HepG2 (cell line): ENCODE data around the gene TTLL11. TPM values are rescaled to one million over a fixed set of nuclear protein-coding genes. Genes with fewer than 3 reads are reported as not detected.

Source experiments
- ESRRA ChIP-seq: sonication (generic); formaldehyde crosslinking; IDR thresholded peaks from 2 replicates; pipeline ENCODE4 v1.5.1; 2020; ENCODE audit warnings: mild to moderate bottlenecking, low read depth, missing genetic modification reagents
- FOXA1 ChIP-seq, 2 experiments: fragments of 450-650 bp in 1 of 2; sonication (generic) in 1 of 2; formaldehyde crosslinking in 1 of 2; IDR thresholded peaks; 2 replicates each; pipeline versions ENCODE4 v1.4.0 to v1.6.1; 2016 to 2020; ENCODE audit warnings: missing genetic modification reagents in 1 of 2
- KLF12 ChIP-seq: sonication (generic); formaldehyde crosslinking; IDR thresholded peaks from 2 replicates; pipeline ENCODE4 v1.4.0; 2020; ENCODE audit warnings: missing genetic modification reagents, borderline replicate concordance
- NR2F6 ChIP-seq, 2 experiments: IDR thresholded peaks; 2 replicates each; pipeline ENCODE4 v1.6.1; 2016; ENCODE audit warnings: antibody characterized with exemption in 1 of 2, mild to moderate bottlenecking in 1 of 2
- PCBP2 ChIP-seq: fragments of 200-400 bp; formaldehyde crosslinking; optimal IDR thresholded peaks from 2 replicates; pipeline ENCODE3; 2018; ENCODE audit warnings: low read length, low read depth; ENCODE audit not compliant: poor library complexity, severe bottlenecking
- SALL1 ChIP-seq: sonication (generic); formaldehyde crosslinking; IDR thresholded peaks from 2 replicates; pipeline ENCODE4 v1.8.0; 2022; ENCODE audit warnings: mild to moderate bottlenecking, missing genetic modification reagents
- SAP130 ChIP-seq: IDR thresholded peaks from 2 replicates; pipeline ENCODE4 v1.6.1; 2016; ENCODE audit warnings: low read depth
- ZSCAN21 ChIP-seq: sonication (generic); formaldehyde crosslinking; IDR thresholded peaks from 2 replicates; pipeline ENCODE4 v1.8.0; 2022; ENCODE audit warnings: mild to moderate bottlenecking, missing genetic modification reagents, moderate library complexity, borderline replicate concordance
- polyA plus RNA-seq, 8 experiments: library from polyadenylated mRNA; depleted of rRNA in 3 of 8; stranded (reverse) in 7 of 8; unstranded in 1 of 8; fragments of >200 nt; fragmentation: Illumina TruSeq in 4 of 8; extraction: Trizol in 4 of 8; gene quantifications; 2 replicates each; pipeline versions ENCODE4 v1.2.1 to v1.2.3, GENCODE V29; 2011 to 2016; ENCODE audit warnings: low read depth in 4 of 8, missing spikeins in 1 of 8, mixed read lengths in 1 of 8; ENCODE audit not compliant: insufficient read depth in 1 of 8
- total RNA-seq, 5 experiments: library from RNA; depleted of rRNA; stranded (reverse); fragments of >200 nt; fragmentation: Illumina TruSeq; extraction: Trizol; gene quantifications; 2 replicates each; pipeline ENCODE4 v1.2.3, GENCODE V29; 2016; ENCODE audit warnings: low read depth in 1 of 5
- TF ChIP-seq, protein P1 (sequence below): sonication (generic); formaldehyde crosslinking; IDR thresholded peaks from 2 replicates; pipeline ENCODE4 v1.4.0; 2020; ENCODE audit warnings: missing genetic modification reagents, borderline replicate concordance
- TF ChIP-seq, protein P2 (sequence below): sonication (generic); formaldehyde crosslinking; IDR thresholded peaks from 2 replicates; pipeline ENCODE4 v1.4.0; 2020; ENCODE audit warnings: missing genetic modification reagents
- TF ChIP-seq, protein P3 (sequence below): sonication (generic); formaldehyde crosslinking; IDR thresholded peaks from 2 replicates; pipeline ENCODE4 v1.5.1; 2020; ENCODE audit warnings: mild to moderate bottlenecking, missing genetic modification reagents, borderline replicate concordance
- TF ChIP-seq, protein P4 (sequence below): sonication (generic); formaldehyde crosslinking; IDR thresholded peaks from 2 replicates; pipeline ENCODE4 v1.9.0; 2021; ENCODE audit warnings: missing genetic modification reagents, borderline replicate concordance

Gene TTLL11
- total and polyA plus RNA-seq, 2 of the 13 experiments (the other 11 are each of a cell fraction or from before 2014, with no cell fraction given), result 4.5 to 5.2 TPM

DNA sequence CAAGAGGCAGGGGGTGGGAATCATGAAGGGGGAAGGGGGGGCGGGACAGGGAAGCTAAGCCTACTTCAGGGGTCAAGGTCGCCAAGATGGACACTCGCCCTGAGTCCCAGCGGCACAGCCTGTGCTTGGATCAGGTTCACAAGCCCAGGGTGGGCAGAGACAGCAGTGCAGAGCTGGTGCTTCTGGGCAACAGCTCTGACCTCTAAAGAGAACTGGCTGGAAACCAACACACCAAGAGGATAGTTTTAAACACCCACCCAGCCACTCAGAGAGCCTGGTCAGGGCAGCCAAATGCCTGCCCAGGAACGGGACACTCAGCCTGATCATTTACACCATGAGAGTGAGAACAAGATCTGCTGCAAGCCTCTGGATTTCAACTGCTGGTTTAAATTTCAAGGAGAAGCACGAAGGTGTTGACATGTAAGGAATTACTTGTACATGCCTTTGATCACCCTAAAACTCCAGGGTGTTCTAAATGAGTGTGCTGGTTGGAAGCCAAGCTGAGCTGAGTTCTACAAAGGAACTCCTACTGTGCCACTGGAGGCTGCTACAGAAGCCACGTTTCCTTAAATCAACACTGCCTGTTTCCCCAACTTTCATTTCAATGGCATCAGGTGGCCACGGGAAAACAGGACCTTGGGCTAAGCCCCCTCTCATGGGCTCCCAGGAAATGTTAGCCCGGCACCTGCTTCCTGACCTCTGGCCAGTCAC, 91.5 kb downstream of the TTLL11 start (continued):
- TF ChIP-seq, protein P1, sequence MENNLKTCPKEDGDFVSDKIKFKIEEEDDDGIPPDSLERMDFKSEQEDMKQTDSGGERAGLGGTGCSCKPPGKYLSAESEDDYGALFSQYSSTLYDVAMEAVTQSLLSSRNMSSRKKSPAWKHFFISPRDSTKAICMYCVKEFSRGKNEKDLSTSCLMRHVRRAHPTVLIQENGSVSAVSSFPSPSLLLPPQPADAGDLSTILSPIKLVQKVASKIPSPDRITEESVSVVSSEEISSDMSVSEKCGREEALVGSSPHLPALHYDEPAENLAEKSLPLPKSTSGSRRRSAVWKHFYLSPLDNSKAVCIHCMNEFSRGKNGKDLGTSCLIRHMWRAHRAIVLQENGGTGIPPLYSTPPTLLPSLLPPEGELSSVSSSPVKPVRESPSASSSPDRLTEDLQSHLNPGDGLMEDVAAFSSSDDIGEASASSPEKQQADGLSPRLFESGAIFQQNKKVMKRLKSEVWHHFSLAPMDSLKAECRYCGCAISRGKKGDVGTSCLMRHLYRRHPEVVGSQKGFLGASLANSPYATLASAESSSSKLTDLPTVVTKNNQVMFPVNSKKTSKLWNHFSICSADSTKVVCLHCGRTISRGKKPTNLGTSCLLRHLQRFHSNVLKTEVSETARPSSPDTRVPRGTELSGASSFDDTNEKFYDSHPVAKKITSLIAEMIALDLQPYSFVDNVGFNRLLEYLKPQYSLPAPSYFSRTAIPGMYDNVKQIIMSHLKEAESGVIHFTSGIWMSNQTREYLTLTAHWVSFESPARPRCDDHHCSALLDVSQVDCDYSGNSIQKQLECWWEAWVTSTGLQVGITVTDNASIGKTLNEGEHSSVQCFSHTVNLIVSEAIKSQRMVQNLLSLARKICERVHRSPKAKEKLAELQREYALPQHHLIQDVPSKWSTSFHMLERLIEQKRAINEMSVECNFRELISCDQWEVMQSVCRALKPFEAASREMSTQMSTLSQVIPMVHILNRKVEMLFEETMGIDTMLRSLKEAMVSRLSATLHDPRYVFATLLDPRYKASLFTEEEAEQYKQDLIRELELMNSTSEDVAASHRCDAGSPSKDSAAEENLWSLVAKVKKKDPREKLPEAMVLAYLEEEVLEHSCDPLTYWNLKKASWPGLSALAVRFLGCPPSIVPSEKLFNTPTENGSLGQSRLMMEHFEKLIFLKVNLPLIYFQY (CRISPR knock-in tag), result no peak
- 0 out of 2 replicates have a peak, but pooled peaks have one; percentile 14 for TF ChIP-seq SAP130 (CRISPR knock-in tag)
- TF ChIP-seq PCBP2, result no peak
- no peak for TF ChIP-seq FOXA1 (IDR thresholded peaks at IDR 0.05)
- peak; percentile 52 for TF ChIP-seq FOXA1 (CRISPR knock-in tag; IDR thresholded peaks at IDR 0.05)
- TF ChIP-seq, protein P2, sequence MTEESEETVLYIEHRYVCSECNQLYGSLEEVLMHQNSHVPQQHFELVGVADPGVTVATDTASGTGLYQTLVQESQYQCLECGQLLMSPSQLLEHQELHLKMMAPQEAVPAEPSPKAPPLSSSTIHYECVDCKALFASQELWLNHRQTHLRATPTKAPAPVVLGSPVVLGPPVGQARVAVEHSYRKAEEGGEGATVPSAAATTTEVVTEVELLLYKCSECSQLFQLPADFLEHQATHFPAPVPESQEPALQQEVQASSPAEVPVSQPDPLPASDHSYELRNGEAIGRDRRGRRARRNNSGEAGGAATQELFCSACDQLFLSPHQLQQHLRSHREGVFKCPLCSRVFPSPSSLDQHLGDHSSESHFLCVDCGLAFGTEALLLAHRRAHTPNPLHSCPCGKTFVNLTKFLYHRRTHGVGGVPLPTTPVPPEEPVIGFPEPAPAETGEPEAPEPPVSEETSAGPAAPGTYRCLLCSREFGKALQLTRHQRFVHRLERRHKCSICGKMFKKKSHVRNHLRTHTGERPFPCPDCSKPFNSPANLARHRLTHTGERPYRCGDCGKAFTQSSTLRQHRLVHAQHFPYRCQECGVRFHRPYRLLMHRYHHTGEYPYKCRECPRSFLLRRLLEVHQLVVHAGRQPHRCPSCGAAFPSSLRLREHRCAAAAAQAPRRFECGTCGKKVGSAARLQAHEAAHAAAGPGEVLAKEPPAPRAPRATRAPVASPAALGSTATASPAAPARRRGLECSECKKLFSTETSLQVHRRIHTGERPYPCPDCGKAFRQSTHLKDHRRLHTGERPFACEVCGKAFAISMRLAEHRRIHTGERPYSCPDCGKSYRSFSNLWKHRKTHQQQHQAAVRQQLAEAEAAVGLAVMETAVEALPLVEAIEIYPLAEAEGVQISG, result peak; percentile 20; the same call in 1 of the 2 replicates
- TF ChIP-seq, protein P3, sequence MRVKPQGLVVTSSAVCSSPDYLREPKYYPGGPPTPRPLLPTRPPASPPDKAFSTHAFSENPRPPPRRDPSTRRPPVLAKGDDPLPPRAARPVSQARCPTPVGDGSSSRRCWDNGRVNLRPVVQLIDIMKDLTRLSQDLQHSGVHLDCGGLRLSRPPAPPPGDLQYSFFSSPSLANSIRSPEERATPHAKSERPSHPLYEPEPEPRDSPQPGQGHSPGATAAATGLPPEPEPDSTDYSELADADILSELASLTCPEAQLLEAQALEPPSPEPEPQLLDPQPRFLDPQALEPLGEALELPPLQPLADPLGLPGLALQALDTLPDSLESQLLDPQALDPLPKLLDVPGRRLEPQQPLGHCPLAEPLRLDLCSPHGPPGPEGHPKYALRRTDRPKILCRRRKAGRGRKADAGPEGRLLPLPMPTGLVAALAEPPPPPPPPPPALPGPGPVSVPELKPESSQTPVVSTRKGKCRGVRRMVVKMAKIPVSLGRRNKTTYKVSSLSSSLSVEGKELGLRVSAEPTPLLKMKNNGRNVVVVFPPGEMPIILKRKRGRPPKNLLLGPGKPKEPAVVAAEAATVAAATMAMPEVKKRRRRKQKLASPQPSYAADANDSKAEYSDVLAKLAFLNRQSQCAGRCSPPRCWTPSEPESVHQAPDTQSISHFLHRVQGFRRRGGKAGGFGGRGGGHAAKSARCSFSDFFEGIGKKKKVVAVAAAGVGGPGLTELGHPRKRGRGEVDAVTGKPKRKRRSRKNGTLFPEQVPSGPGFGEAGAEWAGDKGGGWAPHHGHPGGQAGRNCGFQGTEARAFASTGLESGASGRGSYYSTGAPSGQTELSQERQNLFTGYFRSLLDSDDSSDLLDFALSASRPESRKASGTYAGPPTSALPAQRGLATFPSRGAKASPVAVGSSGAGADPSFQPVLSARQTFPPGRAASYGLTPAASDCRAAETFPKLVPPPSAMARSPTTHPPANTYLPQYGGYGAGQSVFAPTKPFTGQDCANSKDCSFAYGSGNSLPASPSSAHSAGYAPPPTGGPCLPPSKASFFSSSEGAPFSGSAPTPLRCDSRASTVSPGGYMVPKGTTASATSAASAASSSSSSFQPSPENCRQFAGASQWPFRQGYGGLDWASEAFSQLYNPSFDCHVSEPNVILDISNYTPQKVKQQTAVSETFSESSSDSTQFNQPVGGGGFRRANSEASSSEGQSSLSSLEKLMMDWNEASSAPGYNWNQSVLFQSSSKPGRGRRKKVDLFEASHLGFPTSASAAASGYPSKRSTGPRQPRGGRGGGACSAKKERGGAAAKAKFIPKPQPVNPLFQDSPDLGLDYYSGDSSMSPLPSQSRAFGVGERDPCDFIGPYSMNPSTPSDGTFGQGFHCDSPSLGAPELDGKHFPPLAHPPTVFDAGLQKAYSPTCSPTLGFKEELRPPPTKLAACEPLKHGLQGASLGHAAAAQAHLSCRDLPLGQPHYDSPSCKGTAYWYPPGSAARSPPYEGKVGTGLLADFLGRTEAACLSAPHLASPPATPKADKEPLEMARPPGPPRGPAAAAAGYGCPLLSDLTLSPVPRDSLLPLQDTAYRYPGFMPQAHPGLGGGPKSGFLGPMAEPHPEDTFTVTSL, result 0 out of 2 replicates have a peak, but pooled peaks have one; percentile 22
- peak; percentile 75 for TF ChIP-seq NR2F6 (IDR thresholded peaks at IDR 0.05)
- TF ChIP-seq NR2F6 (CRISPR knock-in tag; IDR thresholded peaks at IDR 0.05), result peak; percentile 75
- TF ChIP-seq, protein P4, sequence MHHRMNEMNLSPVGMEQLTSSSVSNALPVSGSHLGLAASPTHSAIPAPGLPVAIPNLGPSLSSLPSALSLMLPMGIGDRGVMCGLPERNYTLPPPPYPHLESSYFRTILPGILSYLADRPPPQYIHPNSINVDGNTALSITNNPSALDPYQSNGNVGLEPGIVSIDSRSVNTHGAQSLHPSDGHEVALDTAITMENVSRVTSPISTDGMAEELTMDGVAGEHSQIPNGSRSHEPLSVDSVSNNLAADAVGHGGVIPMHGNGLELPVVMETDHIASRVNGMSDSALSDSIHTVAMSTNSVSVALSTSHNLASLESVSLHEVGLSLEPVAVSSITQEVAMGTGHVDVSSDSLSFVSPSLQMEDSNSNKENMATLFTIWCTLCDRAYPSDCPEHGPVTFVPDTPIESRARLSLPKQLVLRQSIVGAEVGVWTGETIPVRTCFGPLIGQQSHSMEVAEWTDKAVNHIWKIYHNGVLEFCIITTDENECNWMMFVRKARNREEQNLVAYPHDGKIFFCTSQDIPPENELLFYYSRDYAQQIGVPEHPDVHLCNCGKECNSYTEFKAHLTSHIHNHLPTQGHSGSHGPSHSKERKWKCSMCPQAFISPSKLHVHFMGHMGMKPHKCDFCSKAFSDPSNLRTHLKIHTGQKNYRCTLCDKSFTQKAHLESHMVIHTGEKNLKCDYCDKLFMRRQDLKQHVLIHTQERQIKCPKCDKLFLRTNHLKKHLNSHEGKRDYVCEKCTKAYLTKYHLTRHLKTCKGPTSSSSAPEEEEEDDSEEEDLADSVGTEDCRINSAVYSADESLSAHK (CRISPR knock-in tag), result no peak
- 0 out of 2 replicates have a peak, but pooled peaks have one; percentile 2 for TF ChIP-seq SALL1
- no peak for TF ChIP-seq ESRRA (CRISPR knock-in tag)
- no peak for TF ChIP-seq KLF12 (CRISPR knock-in tag)
- no peak for TF ChIP-seq ZSCAN21 (CRISPR knock-in tag)
